ENCODE data around the gene CDC5L. TPM values are rescaled to one million over a fixed set of nuclear protein-coding genes. Genes with fewer than 3 reads are reported as not detected.

CDC5L gene
- total RNA-seq, 1 experiment from 2014 or later, result 24.6 TPM

DNA sequence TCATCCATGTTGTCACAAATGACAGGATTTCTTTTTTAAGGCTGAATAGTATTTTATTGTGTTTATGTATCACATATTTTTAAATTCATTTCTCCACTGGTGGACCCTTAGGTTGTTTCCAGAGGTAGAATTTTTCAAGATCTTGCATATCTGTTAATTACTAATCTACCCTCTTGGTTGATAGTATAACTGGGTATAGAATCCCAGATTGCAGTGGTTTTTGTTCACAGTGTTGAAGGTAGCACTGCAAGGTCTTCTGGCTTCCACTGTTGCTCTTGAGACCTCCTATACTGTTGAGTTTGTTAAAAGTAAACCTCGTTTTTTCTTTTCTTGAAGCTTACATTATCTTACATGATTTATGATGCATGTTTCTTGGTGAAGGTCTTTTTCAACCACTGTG, 22.9 kb downstream of the CDC5L start:
- Histone ChIP-seq H3K36me3 (ENCODE audit: control insufficient read depth in 1 of 2, insufficient read depth in 2 of 2, low read length in 2 of 2) (peaks cover 19 to 56% of the 10 kb centered on the region in 2 experiments), H3K27ac (ENCODE audit: low read depth, low read length) (no peak overlapping the region), H3K4me3 (replicated peaks in 1 of 2; ENCODE audit: low read depth in 1 of 2, low read length in 2 of 2) (no peak overlapping the region), H3K4me1 (ENCODE audit: control insufficient read depth in 1 of 2, insufficient read depth in 2 of 2, low read length in 2 of 2) (peaks cover 0 to 8% of the 10 kb centered on the region in 2 experiments; a peak in 2 of 4 replicates), H3K27me3 (ENCODE audit: insufficient read depth, low read length) (no peaks in the 10 kb centered on the region), H3K79me2 (ENCODE audit: insufficient read depth, low read length) (peaks cover 60% of the 10 kb centered on the region), H3K4me2 (ENCODE audit: low read length) (no peak overlapping the region), H3K9me3 (ENCODE audit: control insufficient read depth in 1 of 2, insufficient read depth in 1 of 2, low read depth in 1 of 2, low read length in 2 of 2) (no peaks in the 10 kb centered on the region), H3K9me2 (ENCODE audit: insufficient read depth) (no peaks in the 10 kb centered on the region), H2AFZ (ENCODE audit: low read depth, low read length, poor library complexity, severe bottlenecking) (no peak overlapping the region), H3K9ac (ENCODE audit: low read length) (no peak overlapping the region), H4K20me1 (ENCODE audit: insufficient read depth) (no peaks in the 10 kb centered on the region; the same call in 1 of the 2 replicates)
- no TSS peak for BruUV-seq (replicated peaks)
- RAD21 ChIA-PET (ENCODE audit: low non-redundant PET in 1 of 2, low total read pairs in 2 of 2, uncharacterized antibody in 2 of 2, unreplicated experiment in 2 of 2), result no interaction called here
- CTCF ChIA-PET, result no interaction called here
- ATAC-seq, result no peak
- POLR2A ChIA-PET, result no interaction called here
- DNase-seq (ENCODE audit: low read depth, low spot score), result no peak
- TF ChIP-seq ELF1 (IDR thresholded peaks at IDR 0.05; ENCODE audit: borderline replicate concordance, low read depth) (no peak), SRF (IDR thresholded peaks at IDR 0.05; ENCODE audit: low read depth) (no peak), FOSL1 (IDR thresholded peaks at IDR 0.05; ENCODE audit: low read depth) (no peak), ZNF274 (IDR thresholded peaks at IDR 0.05; ENCODE audit: low read depth, low read length) (no peak), CBX3 (IDR thresholded peaks at IDR 0.05; ENCODE audit: low read depth) (no peak), SIN3A (IDR thresholded peaks at IDR 0.05; ENCODE audit: low read depth) (no peak), EGR1 (IDR thresholded peaks at IDR 0.05; ENCODE audit: low read depth) (no peak), ZFX (IDR thresholded peaks at IDR 0.05) (no peak), SP1 (IDR thresholded peaks at IDR 0.05; ENCODE audit: low read depth) (no peak), JUND (IDR thresholded peaks at IDR 0.05) (no peak), CEBPB (IDR thresholded peaks at IDR 0.05; ENCODE audit: low read depth) (no peak), RAD21 (IDR thresholded peaks at IDR 0.05; ENCODE audit: low read depth) (no peak), EZH2phosphoT487 (IDR thresholded peaks at IDR 0.05; ENCODE audit: borderline replicate concordance) (no peak), POLR2AphosphoS5 (IDR thresholded peaks at IDR 0.05; ENCODE audit: low read depth, low read length) (no peak), TCF7L2 (IDR thresholded peaks at IDR 0.05; ENCODE audit: borderline replicate concordance, extremely low read depth, insufficient read depth, insufficient read length) (no peak)
- TF ChIP-seq, protein P1, sequence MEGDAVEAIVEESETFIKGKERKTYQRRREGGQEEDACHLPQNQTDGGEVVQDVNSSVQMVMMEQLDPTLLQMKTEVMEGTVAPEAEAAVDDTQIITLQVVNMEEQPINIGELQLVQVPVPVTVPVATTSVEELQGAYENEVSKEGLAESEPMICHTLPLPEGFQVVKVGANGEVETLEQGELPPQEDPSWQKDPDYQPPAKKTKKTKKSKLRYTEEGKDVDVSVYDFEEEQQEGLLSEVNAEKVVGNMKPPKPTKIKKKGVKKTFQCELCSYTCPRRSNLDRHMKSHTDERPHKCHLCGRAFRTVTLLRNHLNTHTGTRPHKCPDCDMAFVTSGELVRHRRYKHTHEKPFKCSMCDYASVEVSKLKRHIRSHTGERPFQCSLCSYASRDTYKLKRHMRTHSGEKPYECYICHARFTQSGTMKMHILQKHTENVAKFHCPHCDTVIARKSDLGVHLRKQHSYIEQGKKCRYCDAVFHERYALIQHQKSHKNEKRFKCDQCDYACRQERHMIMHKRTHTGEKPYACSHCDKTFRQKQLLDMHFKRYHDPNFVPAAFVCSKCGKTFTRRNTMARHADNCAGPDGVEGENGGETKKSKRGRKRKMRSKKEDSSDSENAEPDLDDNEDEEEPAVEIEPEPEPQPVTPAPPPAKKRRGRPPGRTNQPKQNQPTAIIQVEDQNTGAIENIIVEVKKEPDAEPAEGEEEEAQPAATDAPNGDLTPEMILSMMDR (IDR thresholded peaks at IDR 0.05 in 2 of 3, conservative IDR thresholded peaks at IDR 0.05 in 1 of 3; ENCODE audit: borderline replicate concordance in 1 of 3, insufficient read depth in 1 of 3, low read depth in 2 of 3, low read length in 2 of 3), result no peak
- TF ChIP-seq, protein P2, sequence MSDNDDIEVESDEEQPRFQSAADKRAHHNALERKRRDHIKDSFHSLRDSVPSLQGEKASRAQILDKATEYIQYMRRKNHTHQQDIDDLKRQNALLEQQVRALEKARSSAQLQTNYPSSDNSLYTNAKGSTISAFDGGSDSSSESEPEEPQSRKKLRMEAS (IDR thresholded peaks at IDR 0.05), result no peak
- TF ChIP-seq, protein P3, sequence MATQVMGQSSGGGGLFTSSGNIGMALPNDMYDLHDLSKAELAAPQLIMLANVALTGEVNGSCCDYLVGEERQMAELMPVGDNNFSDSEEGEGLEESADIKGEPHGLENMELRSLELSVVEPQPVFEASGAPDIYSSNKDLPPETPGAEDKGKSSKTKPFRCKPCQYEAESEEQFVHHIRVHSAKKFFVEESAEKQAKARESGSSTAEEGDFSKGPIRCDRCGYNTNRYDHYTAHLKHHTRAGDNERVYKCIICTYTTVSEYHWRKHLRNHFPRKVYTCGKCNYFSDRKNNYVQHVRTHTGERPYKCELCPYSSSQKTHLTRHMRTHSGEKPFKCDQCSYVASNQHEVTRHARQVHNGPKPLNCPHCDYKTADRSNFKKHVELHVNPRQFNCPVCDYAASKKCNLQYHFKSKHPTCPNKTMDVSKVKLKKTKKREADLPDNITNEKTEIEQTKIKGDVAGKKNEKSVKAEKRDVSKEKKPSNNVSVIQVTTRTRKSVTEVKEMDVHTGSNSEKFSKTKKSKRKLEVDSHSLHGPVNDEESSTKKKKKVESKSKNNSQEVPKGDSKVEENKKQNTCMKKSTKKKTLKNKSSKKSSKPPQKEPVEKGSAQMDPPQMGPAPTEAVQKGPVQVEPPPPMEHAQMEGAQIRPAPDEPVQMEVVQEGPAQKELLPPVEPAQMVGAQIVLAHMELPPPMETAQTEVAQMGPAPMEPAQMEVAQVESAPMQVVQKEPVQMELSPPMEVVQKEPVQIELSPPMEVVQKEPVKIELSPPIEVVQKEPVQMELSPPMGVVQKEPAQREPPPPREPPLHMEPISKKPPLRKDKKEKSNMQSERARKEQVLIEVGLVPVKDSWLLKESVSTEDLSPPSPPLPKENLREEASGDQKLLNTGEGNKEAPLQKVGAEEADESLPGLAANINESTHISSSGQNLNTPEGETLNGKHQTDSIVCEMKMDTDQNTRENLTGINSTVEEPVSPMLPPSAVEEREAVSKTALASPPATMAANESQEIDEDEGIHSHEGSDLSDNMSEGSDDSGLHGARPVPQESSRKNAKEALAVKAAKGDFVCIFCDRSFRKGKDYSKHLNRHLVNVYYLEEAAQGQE (IDR thresholded peaks at IDR 0.05; ENCODE audit: low read depth), result no peak
- TF ChIP-seq, protein P4, sequence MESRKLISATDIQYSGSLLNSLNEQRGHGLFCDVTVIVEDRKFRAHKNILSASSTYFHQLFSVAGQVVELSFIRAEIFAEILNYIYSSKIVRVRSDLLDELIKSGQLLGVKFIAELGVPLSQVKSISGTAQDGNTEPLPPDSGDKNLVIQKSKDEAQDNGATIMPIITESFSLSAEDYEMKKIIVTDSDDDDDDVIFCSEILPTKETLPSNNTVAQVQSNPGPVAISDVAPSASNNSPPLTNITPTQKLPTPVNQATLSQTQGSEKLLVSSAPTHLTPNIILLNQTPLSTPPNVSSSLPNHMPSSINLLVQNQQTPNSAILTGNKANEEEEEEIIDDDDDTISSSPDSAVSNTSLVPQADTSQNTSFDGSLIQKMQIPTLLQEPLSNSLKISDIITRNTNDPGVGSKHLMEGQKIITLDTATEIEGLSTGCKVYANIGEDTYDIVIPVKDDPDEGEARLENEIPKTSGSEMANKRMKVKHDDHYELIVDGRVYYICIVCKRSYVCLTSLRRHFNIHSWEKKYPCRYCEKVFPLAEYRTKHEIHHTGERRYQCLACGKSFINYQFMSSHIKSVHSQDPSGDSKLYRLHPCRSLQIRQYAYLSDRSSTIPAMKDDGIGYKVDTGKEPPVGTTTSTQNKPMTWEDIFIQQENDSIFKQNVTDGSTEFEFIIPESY (IDR thresholded peaks at IDR 0.05; ENCODE audit: extremely low read depth, insufficient replicate concordance, low read length), result no peak
- intact Hi-C loops (cut with micrococcal nuclease), result no loop called here
